ENCODE results near the gene SOX13. TPM values are rescaled to one million over a fixed set of nuclear protein-coding genes. Genes with fewer than 3 reads are reported as not detected.
A peak's percentile ranks its signal among the peaks of the same experiment; 100 is the strongest.

SOX13 gene
- total and polyA plus RNA-seq, 5 donors from 2014 or later: 0.47 TPM; not detected in 4

DNA sequence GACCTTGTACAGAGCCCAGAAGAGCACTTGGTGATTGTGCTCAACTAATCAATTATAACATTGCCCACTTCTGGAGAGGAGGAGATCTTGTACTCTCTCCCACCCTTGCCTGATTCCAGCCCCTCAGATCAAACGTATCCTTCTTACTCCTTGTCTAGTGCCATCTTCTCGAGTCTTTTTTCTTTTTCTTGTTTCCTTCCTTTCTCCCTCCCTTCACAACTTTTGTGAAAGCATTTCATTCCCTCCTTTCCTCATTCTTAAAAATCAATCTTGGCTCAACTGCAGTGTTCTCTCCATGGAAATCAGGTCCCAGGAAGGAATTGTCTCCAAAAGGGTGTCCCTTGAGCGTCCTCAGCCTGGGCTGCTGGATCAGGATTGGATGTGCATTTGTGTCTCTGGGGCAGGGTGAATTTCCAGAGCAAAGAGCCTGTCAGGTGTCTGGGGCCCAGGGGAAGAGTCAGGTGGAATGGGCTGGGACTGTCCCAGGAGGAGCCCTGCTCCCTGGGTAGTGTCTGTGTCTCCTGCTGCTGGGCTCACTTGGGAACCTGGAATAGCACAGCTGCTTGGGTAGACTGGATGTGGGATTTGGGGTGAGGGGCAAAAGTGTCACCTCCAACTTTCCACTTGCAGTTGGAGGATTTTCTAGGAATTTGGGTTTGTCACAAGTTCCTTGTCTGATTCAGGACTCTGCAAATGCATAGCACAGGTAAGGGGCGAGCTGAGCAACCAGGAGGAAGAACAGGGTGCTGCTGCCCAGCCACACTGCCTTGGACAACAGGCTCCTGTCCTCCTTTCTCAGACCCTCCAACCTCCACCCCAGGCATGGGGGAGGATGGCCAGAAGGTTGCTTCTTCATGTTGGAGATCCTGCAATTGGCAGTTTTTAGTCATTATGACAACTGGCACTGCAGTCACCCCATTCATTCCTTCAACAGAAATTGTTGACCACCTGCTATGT, 3.3 kb downstream of the SOX13 start:
- H3K36me3 ChIP-seq (ENCODE audit: control insufficient read depth, insufficient read depth, low read length): no peaks in the 10 kb centered on the region
- peaks cover 70% of the 10 kb centered on the region for H3K27me3 Mint-ChIP-seq
- H3K27me3 ChIP-seq (ENCODE audit: control insufficient read depth, insufficient read depth, low read length): peaks cover 19% of the 10 kb centered on the region
- H3K4me3 ChIP-seq (ENCODE audit: low read depth, low read length): no peak overlapping the region
- no peak for ATAC-seq (ENCODE audit: low read depth in 2 of 2)
- H3K4me1 Mint-ChIP-seq: peaks cover 0 to 25% (median 4%) of the 10 kb centered on the region in 4 donors
- H3K4me1 ChIP-seq (ENCODE audit: control insufficient read depth, insufficient read depth, low read length, poor library complexity, severe bottlenecking): peaks cover 14% of the 10 kb centered on the region
- DNase-seq: no peak
- no peaks in the 10 kb centered on the region for H3K9me3 ChIP-seq (ENCODE audit: control insufficient read depth in 2 of 2, low read length in 2 of 2)
- H3K27ac ChIP-seq (ENCODE audit: insufficient read depth, low read length, poor library complexity, severe bottlenecking): no peak overlapping the region
- H3K9me3 Mint-ChIP-seq: peaks cover 0 to 6% (median 0%) of the 10 kb centered on the region in 7 donors
- H3K4me3 Mint-ChIP-seq: peak overlapping the region in 1 of 4 donors; percentile 47
- no peak overlapping the region for H3K27ac Mint-ChIP-seq
- H3K36me3 Mint-ChIP-seq: no peaks in the 10 kb centered on the region

DNA sequence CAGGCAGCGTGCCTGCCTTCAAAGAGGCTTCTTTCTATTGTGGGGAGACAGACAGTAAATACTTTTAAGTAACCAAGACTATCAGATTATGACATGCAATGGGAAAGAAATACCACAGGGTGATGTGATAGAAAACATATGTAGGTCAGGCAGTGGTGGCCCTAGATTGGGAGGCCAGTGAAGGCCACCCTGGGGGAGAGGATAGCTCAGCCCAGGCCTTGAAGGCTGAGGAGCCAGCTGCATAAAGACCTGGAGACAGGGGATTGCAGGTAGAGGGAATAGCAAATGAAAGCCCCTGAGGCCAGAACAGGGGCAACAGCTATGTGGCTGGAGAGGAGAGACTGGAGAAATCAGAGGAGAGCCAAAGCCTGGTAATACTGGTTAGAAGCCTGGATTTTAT, 4.0 kb downstream of the SOX13 start:
- H3K4me3 ChIP-seq (ENCODE audit: low read depth, low read length): no peak overlapping the region
- peaks cover 0 to 5% (median 0%) of the 10 kb centered on the region in 7 donors for H3K9me3 Mint-ChIP-seq
- no peak overlapping the region for H3K4me3 Mint-ChIP-seq
- ATAC-seq (ENCODE audit: low read depth in 2 of 2): no peak
- no peaks in the 10 kb centered on the region for H3K36me3 ChIP-seq (ENCODE audit: control insufficient read depth, insufficient read depth, low read length)
- no peaks in the 10 kb centered on the region for H3K9me3 ChIP-seq (ENCODE audit: control insufficient read depth in 2 of 2, low read length in 2 of 2)
- H3K4me1 ChIP-seq (ENCODE audit: control insufficient read depth, insufficient read depth, low read length, poor library complexity, severe bottlenecking): peaks cover 14% of the 10 kb centered on the region
- H3K36me3 Mint-ChIP-seq: no peaks in the 10 kb centered on the region
- no peak overlapping the region for H3K27ac Mint-ChIP-seq
- no peak overlapping the region for H3K27ac ChIP-seq (ENCODE audit: insufficient read depth, low read length, poor library complexity, severe bottlenecking)
- peaks cover 63% of the 10 kb centered on the region for H3K27me3 Mint-ChIP-seq
- peaks cover 15% of the 10 kb centered on the region for H3K27me3 ChIP-seq (ENCODE audit: control insufficient read depth, insufficient read depth, low read length)
- DNase-seq: no peak
- H3K4me1 Mint-ChIP-seq: peaks cover 0 to 25% (median 4%) of the 10 kb centered on the region in 4 donors

DNA sequence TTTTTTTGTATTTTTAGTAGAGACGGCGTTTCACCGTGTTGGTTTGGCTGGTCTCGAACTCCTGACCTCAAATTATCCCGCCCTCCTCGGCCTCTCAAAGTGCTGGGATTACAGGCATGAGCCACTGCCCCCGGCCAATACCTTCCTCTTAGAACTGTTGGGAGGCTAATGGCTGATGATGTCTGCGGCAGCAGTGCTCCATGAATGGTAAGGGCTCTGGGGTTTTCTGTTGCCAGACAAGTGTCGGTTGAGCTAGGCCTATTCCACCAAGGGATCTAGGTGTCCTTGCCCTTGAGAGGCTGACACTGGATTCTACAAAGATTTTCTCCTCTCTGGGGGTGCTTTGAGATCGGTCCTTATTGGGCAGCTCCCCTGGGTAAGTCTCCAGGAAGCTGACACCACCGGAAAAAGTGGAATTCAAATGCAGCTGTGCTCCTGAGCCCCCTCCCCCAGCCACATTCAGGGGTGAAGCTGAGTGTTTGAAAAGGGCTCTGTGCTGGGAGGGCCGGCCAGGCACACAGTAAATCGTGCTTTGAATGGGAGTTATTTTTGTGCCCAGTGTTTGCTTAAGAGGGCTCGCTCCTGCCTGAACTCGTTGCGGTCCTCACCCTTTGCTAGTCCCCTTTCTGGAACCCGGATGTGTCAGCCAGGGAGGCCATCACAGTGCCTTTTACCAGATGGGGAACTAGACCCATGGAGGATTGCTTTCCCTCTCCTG, 5.2 kb downstream of the SOX13 start:
- Mint-ChIP-seq H3K4me1 (peaks cover 0 to 22% (median 4%) of the 10 kb centered on the region in 4 donors), H3K9me3 (no peaks in the 10 kb centered on the region), H3K27ac (peak overlapping the region in 1 of 3 donors; percentile 76), H3K27me3 (peaks cover 55% of the 10 kb centered on the region), H3K4me3 (no peak overlapping the region), H3K36me3 (no peaks in the 10 kb centered on the region)
- Histone ChIP-seq H3K27ac (ENCODE audit: insufficient read depth, low read length, poor library complexity, severe bottlenecking) (no peak overlapping the region), H3K36me3 (ENCODE audit: control insufficient read depth, insufficient read depth, low read length) (no peaks in the 10 kb centered on the region), H3K9me3 (ENCODE audit: control insufficient read depth in 2 of 2, low read length in 2 of 2) (no peaks in the 10 kb centered on the region), H3K4me1 (ENCODE audit: control insufficient read depth, insufficient read depth, low read length, poor library complexity, severe bottlenecking) (peaks cover 14% of the 10 kb centered on the region), H3K4me3 (ENCODE audit: low read depth, low read length) (no peak overlapping the region), H3K27me3 (ENCODE audit: control insufficient read depth, insufficient read depth, low read length) (peaks cover 15% of the 10 kb centered on the region)
- no peak for DNase-seq
- ATAC-seq (ENCODE audit: low read depth in 2 of 2): no peak

DNA sequence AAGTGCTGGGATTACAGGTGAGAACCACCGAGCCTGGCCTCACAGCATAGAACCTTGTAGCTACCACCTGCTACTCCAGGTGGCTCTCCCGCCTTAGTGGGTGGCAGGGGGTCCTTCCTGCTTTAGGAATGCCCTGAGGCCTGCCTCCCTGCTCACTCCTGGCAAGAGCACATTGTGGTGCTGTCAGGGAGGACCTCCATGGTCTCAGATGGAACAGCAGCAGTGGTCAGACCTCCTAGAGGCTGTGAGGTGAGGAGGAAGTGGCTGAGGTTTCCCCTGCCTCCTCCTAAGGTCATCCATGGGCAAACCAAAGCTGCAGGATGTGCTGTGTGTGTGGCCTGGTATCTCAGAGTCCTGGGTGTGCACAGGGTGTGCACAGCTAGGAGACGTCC, 6.7 kb downstream of the SOX13 start:
- ATAC-seq (ENCODE audit: low read depth in 2 of 2) (no peak), DNase-seq (no peak)
- no peaks in the 10 kb centered on the region for H3K36me3 Mint-ChIP-seq
- Histone ChIP-seq H3K27me3 (ENCODE audit: control insufficient read depth, insufficient read depth, low read length) (peaks cover 15% of the 10 kb centered on the region), H3K4me3 (ENCODE audit: low read depth, low read length) (no peak overlapping the region), H3K36me3 (ENCODE audit: control insufficient read depth, insufficient read depth, low read length) (no peaks in the 10 kb centered on the region), H3K4me1 (ENCODE audit: control insufficient read depth, insufficient read depth, low read length, poor library complexity, severe bottlenecking) (peaks cover 5% of the 10 kb centered on the region), H3K9me3 (ENCODE audit: control insufficient read depth in 2 of 2, low read length in 2 of 2) (no peaks in the 10 kb centered on the region), H3K27ac (ENCODE audit: insufficient read depth, low read length, poor library complexity, severe bottlenecking) (no peak overlapping the region)
- H3K9me3 Mint-ChIP-seq: no peaks in the 10 kb centered on the region
- H3K27ac Mint-ChIP-seq: no peak overlapping the region
- peaks cover 44% of the 10 kb centered on the region for H3K27me3 Mint-ChIP-seq
- H3K4me3 Mint-ChIP-seq: no peak overlapping the region
- H3K4me1 Mint-ChIP-seq: peaks cover 0 to 13% (median 4%) of the 10 kb centered on the region in 4 donors

DNA sequence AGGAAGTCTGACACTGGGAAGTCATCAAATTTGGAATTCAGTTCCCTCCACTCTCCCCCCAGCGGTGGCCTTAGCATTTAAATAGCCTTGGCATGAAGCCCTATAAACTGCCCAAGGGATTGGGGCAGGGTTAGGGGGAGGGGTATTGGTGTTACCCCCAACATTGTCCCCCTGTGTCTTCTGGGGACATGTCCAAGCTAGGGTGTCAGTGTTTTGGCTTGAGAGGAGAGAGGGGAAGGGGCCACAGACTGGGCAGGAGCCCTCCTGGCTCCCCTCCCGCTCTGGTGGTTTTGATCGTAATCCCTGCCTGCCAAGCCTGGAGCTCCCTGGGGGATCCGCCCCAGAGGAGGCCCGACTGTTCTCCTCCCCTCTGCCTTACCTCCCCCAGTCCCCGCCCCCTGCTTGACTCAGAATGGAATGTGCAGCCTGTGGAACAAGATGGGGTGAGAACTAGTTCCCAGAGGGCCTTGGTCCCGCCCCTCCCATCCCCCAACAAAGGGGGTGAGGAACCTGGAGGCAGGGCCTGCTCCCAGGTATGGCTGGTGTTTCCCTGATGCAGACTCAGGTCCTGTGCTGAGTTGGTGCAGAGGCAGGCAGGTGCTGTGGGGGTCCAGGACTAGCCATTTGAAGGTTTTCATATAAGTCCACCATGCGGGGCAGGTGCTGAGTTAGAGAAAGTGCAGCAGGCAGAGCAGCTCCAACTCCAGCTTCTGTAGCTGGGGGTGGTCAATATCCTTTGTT, 7.4 kb downstream of the SOX13 start:
- no peak overlapping the region for H3K27ac Mint-ChIP-seq
- H3K27me3 Mint-ChIP-seq: peaks cover 44% of the 10 kb centered on the region

DNA sequence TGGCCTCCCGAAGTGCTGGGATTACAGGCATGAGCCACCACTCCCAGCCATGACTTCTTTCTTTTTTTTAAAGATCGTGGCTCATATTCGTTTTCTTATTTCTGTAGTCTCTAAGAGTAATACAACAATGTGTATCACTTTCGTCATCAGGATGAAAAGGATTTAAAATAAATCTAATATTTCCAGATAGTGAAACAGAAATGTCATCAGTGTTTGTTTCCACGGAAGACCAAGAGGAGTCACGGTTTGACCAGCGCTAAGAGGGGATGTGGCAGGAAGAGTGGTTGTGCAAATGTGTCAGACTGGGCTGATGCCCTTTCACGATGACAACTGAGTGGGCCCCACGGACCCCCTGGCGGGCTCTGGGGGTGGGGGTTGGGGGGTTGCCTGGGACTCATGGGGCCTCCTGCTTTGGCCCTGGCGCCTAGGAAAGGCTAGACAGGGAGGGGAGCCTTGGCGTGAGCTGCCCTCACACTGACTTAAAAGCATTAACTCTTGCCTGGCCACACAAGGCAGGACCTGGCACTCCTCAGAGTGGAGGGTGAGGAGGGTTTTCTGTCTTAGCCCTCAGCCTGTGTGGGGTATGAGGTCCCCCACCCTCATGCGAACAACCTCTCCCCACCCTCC, 8.4 kb downstream of the SOX13 start:
- no peak overlapping the region for H3K27ac ChIP-seq (ENCODE audit: insufficient read depth, low read length, poor library complexity, severe bottlenecking)
- ATAC-seq (ENCODE audit: low read depth in 2 of 2) (no peak), DNase-seq (no peak)
- no peak overlapping the region for H3K27ac Mint-ChIP-seq
- no peaks in the 10 kb centered on the region for H3K36me3 Mint-ChIP-seq
- no peak overlapping the region for H3K4me3 Mint-ChIP-seq
- H3K4me3 ChIP-seq (ENCODE audit: low read depth, low read length): no peak overlapping the region
- H3K4me1 ChIP-seq (ENCODE audit: control insufficient read depth, insufficient read depth, low read length, poor library complexity, severe bottlenecking): no peaks in the 10 kb centered on the region
- H3K9me3 Mint-ChIP-seq: no peaks in the 10 kb centered on the region
- no peaks in the 10 kb centered on the region for H3K4me1 Mint-ChIP-seq
- peaks cover 36% of the 10 kb centered on the region for H3K27me3 Mint-ChIP-seq
- H3K9me3 ChIP-seq (ENCODE audit: control insufficient read depth in 2 of 2, low read length in 2 of 2): no peaks in the 10 kb centered on the region
- no peaks in the 10 kb centered on the region for H3K36me3 ChIP-seq (ENCODE audit: control insufficient read depth, insufficient read depth, low read length)
- H3K27me3 ChIP-seq (ENCODE audit: control insufficient read depth, insufficient read depth, low read length): peaks cover 6% of the 10 kb centered on the region

More for the DNA sequence above, 7.4 kb downstream of the SOX13 start:
- Histone ChIP-seq H3K27ac (ENCODE audit: insufficient read depth, low read length, poor library complexity, severe bottlenecking) (no peak overlapping the region), H3K4me3 (ENCODE audit: low read depth, low read length) (no peak overlapping the region), H3K9me3 (ENCODE audit: control insufficient read depth in 2 of 2, low read length in 2 of 2) (no peaks in the 10 kb centered on the region), H3K4me1 (ENCODE audit: control insufficient read depth, insufficient read depth, low read length, poor library complexity, severe bottlenecking) (no peaks in the 10 kb centered on the region), H3K36me3 (ENCODE audit: control insufficient read depth, insufficient read depth, low read length) (no peaks in the 10 kb centered on the region), H3K27me3 (ENCODE audit: control insufficient read depth, insufficient read depth, low read length) (peaks cover 14% of the 10 kb centered on the region)
- Mint-ChIP-seq H3K4me3 (no peak overlapping the region), H3K4me1 (peaks cover 0 to 8% (median 4%) of the 10 kb centered on the region in 4 donors), H3K36me3 (no peaks in the 10 kb centered on the region), H3K9me3 (no peaks in the 10 kb centered on the region)
- no peak for ATAC-seq (ENCODE audit: low read depth in 2 of 2)
- DNase-seq: no peak
